GM12864 (cell line): ENCODE measurements around the gene SMCHD1.

Experiments used
- DNase-seq: peaks from one replicate; pipeline ENCODE4 v3.0.0-alpha.2; 2011; ENCODE audit warnings: low read depth
- H3K4me3 ChIP-seq: 2 replicates; pipeline ENCODE4 v1.5.1; 2011; ENCODE audit warnings: mild to moderate bottlenecking, low read depth, low read length, control low read depth
- CTCF ChIP-seq: IDR thresholded peaks from 2 replicates; pipeline ENCODE4 v1.5.1; 2011; ENCODE audit warnings: low read depth, mild to moderate bottlenecking, moderate library complexity, low read length, control low read depth, inconsistent platforms; ENCODE audit errors: missing control alignments

Gene SMCHD1

GRCh38 chr18:2625217-2625616, 30.3 kb upstream of the SMCHD1 start:
- no peak for DNase-seq
- TF ChIP-seq CTCF, result no peak
- no peak overlapping the region for H3K4me3 ChIP-seq

- TF ChIP-seq CTCF, result no peak
- H3K4me3 ChIP-seq, result no peak overlapping the region
- DNase-seq, result no peak
Observed at GRCh38 chr18:2627821-2628276, 27.7 kb upstream of the SMCHD1 start.

GRCh38 chr18:2629003-2629402, 26.5 kb upstream of the SMCHD1 start:
- no peak for DNase-seq
- TF ChIP-seq CTCF, result no peak
- no peak overlapping the region for H3K4me3 ChIP-seq

GRCh38 chr18:2635586-2635985, 19.9 kb upstream of the SMCHD1 start:
- no peak for TF ChIP-seq CTCF
- no peak for DNase-seq
- H3K4me3 ChIP-seq, result no peak overlapping the region

- DNase-seq, result no peak
- peak overlapping the region; percentile 0; the same call in 1 of the 2 replicates for H3K4me3 ChIP-seq
- TF ChIP-seq CTCF, result no peak
Observed at GRCh38 chr18:2636126-2636631, 19.3 kb upstream of the SMCHD1 start.

GRCh38 chr18:2641638-2642037, 13.9 kb upstream of the SMCHD1 start:
- TF ChIP-seq CTCF, result no peak
- no peak overlapping the region; the same call in 1 of the 2 replicates for H3K4me3 ChIP-seq
- DNase-seq, result peak; percentile 77

- DNase-seq, result no peak
- TF ChIP-seq CTCF, result no peak
- no peak overlapping the region for H3K4me3 ChIP-seq
Observed at GRCh38 chr18:2642771-2643170, 12.8 kb upstream of the SMCHD1 start.
